Gastroesophageal sphincter (tissue), 3 donors: ENCODE results near the gene LIPC.

ENCODE experiments used
- CTCF ChIP-seq, 4 experiments: fragments of 200-600 bp in 2 of 4; fragments of 450-650 bp in 2 of 4; sonication (generic) in 1 of 4; IDR thresholded peaks; one replicate each; pipeline ENCODE4 v1.5.1; 2017 to 2019; ENCODE audit warnings: antibody characterized with exemption in 4 of 4, mild to moderate bottlenecking in 2 of 4, moderate library complexity in 2 of 4
- POLR2A ChIP-seq, 2 donors: fragments of 450-650 bp; IDR thresholded peaks; one replicate each; pipeline ENCODE4 v1.6.1; 2017; ENCODE audit warnings: antibody characterized with exemption in 2 of 2, mild to moderate bottlenecking in 2 of 2, moderate library complexity in 1 of 2
- POLR2AphosphoS5 ChIP-seq: sonication (generic); formaldehyde crosslinking; IDR thresholded peaks from one replicate; pipeline ENCODE4 v1.6.1; 2017; ENCODE audit warnings: antibody characterized with exemption

- no peak for TF ChIP-seq POLR2A (IDR thresholded peaks at IDR 0.05)
- no peak for TF ChIP-seq CTCF (IDR thresholded peaks at IDR 0.05)
- no peak for TF ChIP-seq POLR2AphosphoS5
Observed at GRCh38 chr15:58532126-58532525, 100.3 kb downstream of the LIPC start.
